CD4-positive, CD25-positive, alpha-beta regulatory T cell (primary cell): ENCODE results near the gene DPH1. TPM values are rescaled to one million over a fixed set of nuclear protein-coding genes. Genes with fewer than 3 reads are reported as not detected.

ENCODE experiments used
- ATAC-seq, 2 donors: fragments of 150-1000 bp; cut with Tn5 transposase; one replicate each; pipeline ENCODE4 v1.10.0; 2021; ENCODE audit warnings: low read depth in 2 of 2, moderate number of reproducible peaks in 2 of 2, moderate library complexity in 1 of 2
- DNase-seq, 3 donors: peaks; one replicate each; pipeline versions ENCODE4 v3.0.0 to v3.0.0-alpha.2; 2012 to 2022; ENCODE audit warnings: mixed read lengths in 1 of 3
- H3K27ac ChIP-seq: one replicate; pipeline ENCODE4 v1.7.0; 2013; ENCODE audit warnings: mild to moderate bottlenecking, low read length; ENCODE audit not compliant: insufficient read depth, poor library complexity, severe bottlenecking
- H3K27me3 ChIP-seq: one replicate; pipeline ENCODE4 v1.7.0; 2013; ENCODE audit warnings: low read length; ENCODE audit not compliant: control insufficient read depth, insufficient read depth
- H3K36me3 ChIP-seq: one replicate; pipeline ENCODE4 v1.7.0; 2013; ENCODE audit warnings: mild to moderate bottlenecking, low read length, moderate library complexity; ENCODE audit not compliant: control insufficient read depth, insufficient read depth
- H3K4me1 ChIP-seq: 2 replicates; pipeline ENCODE4 v1.7.0; 2013; ENCODE audit warnings: mild to moderate bottlenecking, low read length; ENCODE audit not compliant: insufficient read depth, control insufficient read depth, poor library complexity, severe bottlenecking
- H3K4me3 ChIP-seq: one replicate; pipeline ENCODE4 v1.7.0; 2013; ENCODE audit warnings: low read depth, mild to moderate bottlenecking, low read length, moderate library complexity
- H3K9me3 ChIP-seq, 2 experiments: 1 replicate in 1 of 2; 2 replicates in 1 of 2; pipeline ENCODE4 v1.7.0; 2013; ENCODE audit warnings: low read length in 2 of 2, mild to moderate bottlenecking in 1 of 2, moderate library complexity in 1 of 2; ENCODE audit not compliant: control insufficient read depth in 2 of 2
- H3K27ac Mint-ChIP-seq, 3 donors: one replicate each; pipeline ENCODE4 v1.8.0; 2020 to 2022; ENCODE audit warnings: mild to moderate bottlenecking in 3 of 3, mixed read lengths in 3 of 3, moderate library complexity in 2 of 3
- H3K27me3 Mint-ChIP-seq: one replicate; pipeline ENCODE4 v1.8.0; 2022; ENCODE audit warnings: mild to moderate bottlenecking, mixed read lengths
- H3K36me3 Mint-ChIP-seq: one replicate; pipeline ENCODE4 v1.8.0; 2020; ENCODE audit warnings: mixed read lengths
- H3K4me1 Mint-ChIP-seq, 4 donors: one replicate each; pipeline ENCODE4 v1.8.0; 2020 to 2022; ENCODE audit warnings: mixed read lengths in 4 of 4, mild to moderate bottlenecking in 1 of 4
- H3K4me3 Mint-ChIP-seq, 4 donors: one replicate each; pipeline ENCODE4 v1.8.0; 2020 to 2022; ENCODE audit warnings: mild to moderate bottlenecking in 4 of 4, mixed read lengths in 4 of 4, moderate library complexity in 3 of 4
- H3K9me3 Mint-ChIP-seq, 7 donors: one replicate each; pipeline ENCODE4 v1.8.0; 2020 to 2022; ENCODE audit warnings: mixed read lengths in 7 of 7, mild to moderate bottlenecking in 3 of 7, moderate library complexity in 2 of 7
- polyA plus RNA-seq, 4 donors: library from polyadenylated mRNA; unstranded; fragments of 300-500 nt; fragmentation: Illumina TruSeq; gene quantifications; one replicate each; pipeline ENCODE4 v1.2.3, GENCODE V29; 2021
- total RNA-seq: library from RNA; stranded (reverse); gene quantifications from one replicate; pipeline ENCODE4 v1.2.3, GENCODE V29; 2022

DPH1 gene
- total and polyA plus RNA-seq, 5 donors from 2014 or later = 32.4 to 70.0 (median 38.2) TPM

GRCh38 chr17:1992541-1992940 is 37.4 kb upstream of the DPH1 start:
- Histone ChIP-seq H3K27me3 (peaks cover 6% of the 10 kb centered on the region), H3K4me1 (no peaks in the 10 kb centered on the region), H3K36me3 (no peaks in the 10 kb centered on the region), H3K27ac (no peak overlapping the region), H3K9me3 (no peaks in the 10 kb centered on the region), H3K4me3 (no peak overlapping the region)
- Mint-ChIP-seq H3K9me3 (peaks cover 0 to 2% (median 0%) of the 10 kb centered on the region in 7 donors), H3K4me3 (no peak overlapping the region), H3K4me1 (no peaks in the 10 kb centered on the region), H3K36me3 (peaks cover 4% of the 10 kb centered on the region), H3K27me3 (peaks cover 43% of the 10 kb centered on the region), H3K27ac (peak overlapping the region in 1 of 3 donors; percentile 32)
- ATAC-seq = no peak
- no peak for DNase-seq

GRCh38 chr17:1994707-1995106 is 35.2 kb upstream of the DPH1 start:
- ATAC-seq (no peak), DNase-seq (no peak)
- Histone ChIP-seq H3K27me3 (peaks cover 7% of the 10 kb centered on the region), H3K4me1 (peaks cover 8% of the 10 kb centered on the region), H3K36me3 (no peaks in the 10 kb centered on the region), H3K27ac (no peak overlapping the region), H3K9me3 (no peaks in the 10 kb centered on the region), H3K4me3 (no peak overlapping the region)
- Mint-ChIP-seq H3K27me3 (peaks cover 54% of the 10 kb centered on the region), H3K36me3 (peaks cover 4% of the 10 kb centered on the region), H3K9me3 (peaks cover 0 to 2% (median 0%) of the 10 kb centered on the region in 7 donors), H3K4me3 (no peak overlapping the region), H3K4me1 (peaks cover 0 to 6% (median 0%) of the 10 kb centered on the region in 4 donors), H3K27ac (no peak overlapping the region)

DNA sequence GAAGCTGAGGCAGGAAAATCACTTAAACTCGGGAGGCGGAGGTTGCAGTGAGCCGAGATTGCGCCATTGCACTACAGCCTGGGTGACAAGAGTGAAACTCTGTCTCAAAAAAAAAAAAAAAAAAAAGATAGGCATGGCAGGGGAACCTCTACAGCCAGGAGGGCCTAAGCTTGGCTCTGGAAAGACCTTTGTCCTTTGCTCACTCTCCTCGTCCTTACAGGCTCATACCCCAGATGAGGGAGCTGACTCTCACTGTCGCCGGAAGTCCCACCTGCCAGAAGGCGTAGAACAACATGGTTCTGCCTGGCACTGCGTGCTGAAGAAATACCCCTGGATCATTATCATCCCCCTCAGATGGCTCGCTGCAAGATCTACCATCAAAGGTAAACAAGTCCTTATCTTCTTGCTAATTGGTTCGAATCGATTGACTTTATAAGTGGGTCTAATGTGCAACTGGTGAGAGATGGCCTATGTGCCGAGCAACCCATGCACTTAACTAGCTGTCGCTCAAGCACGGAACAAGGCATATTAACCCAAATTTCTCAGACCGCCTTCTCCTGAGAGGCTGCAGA is 34.5 kb upstream of the DPH1 start:
- Mint-ChIP-seq H3K27ac (no peak overlapping the region), H3K4me3 (no peak overlapping the region), H3K36me3 (peaks cover 4% of the 10 kb centered on the region), H3K4me1 (peaks cover 0 to 6% (median 0%) of the 10 kb centered on the region in 4 donors), H3K27me3 (peaks cover 59% of the 10 kb centered on the region), H3K9me3 (peaks cover 0 to 2% (median 0%) of the 10 kb centered on the region in 7 donors)
- no peak overlapping the region for H3K27ac ChIP-seq
- H3K9me3 ChIP-seq = no peaks in the 10 kb centered on the region
- peaks cover 7% of the 10 kb centered on the region for H3K27me3 ChIP-seq
- peaks cover 8% of the 10 kb centered on the region for H3K4me1 ChIP-seq
- H3K4me3 ChIP-seq = no peak overlapping the region
- H3K36me3 ChIP-seq = no peaks in the 10 kb centered on the region
- no peak for ATAC-seq
- DNase-seq = no peak

GRCh38 chr17:1995907-1996799 is 33.8 kb upstream of the DPH1 start:
- peaks cover 4% of the 10 kb centered on the region for H3K36me3 Mint-ChIP-seq
- Histone ChIP-seq H3K4me3 (no peak overlapping the region), H3K9me3 (no peaks in the 10 kb centered on the region), H3K4me1 (peaks cover 8% of the 10 kb centered on the region), H3K36me3 (no peaks in the 10 kb centered on the region), H3K27me3 (peaks cover 7% of the 10 kb centered on the region), H3K27ac (no peak overlapping the region)
- peaks cover 0 to 2% (median 0%) of the 10 kb centered on the region in 7 donors for H3K9me3 Mint-ChIP-seq
- peaks cover 0 to 6% (median 0%) of the 10 kb centered on the region in 4 donors for H3K4me1 Mint-ChIP-seq
- peaks cover 62% of the 10 kb centered on the region for H3K27me3 Mint-ChIP-seq
- no peak overlapping the region for H3K27ac Mint-ChIP-seq
- H3K4me3 Mint-ChIP-seq = no peak overlapping the region
- ATAC-seq (no peak), DNase-seq (no peak)

DNA sequence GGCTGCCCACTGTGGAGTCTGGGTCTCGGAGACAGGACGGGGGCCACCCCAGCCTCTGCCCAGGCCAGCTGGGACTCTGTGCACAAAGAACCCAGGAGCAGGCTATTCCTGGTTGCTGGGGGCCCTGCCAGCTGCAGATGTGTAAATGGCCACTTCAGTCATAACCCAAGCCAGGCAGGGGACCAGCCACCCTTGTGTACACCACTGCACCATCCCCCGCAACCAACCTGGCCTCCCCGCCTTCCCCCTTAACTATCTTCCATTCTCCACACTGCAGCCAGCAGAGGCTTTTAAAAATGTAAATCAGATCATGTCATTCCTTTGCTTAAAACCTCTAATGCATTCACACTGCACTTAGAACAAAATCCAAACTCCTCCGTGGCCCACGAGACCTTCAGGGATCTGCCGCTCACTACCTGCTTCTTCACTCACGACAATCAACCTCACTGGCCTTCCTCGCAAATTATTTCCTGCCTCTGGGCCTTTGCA is 33.1 kb upstream of the DPH1 start:
- H3K27me3 Mint-ChIP-seq = peaks cover 60% of the 10 kb centered on the region
- Histone ChIP-seq H3K27me3 (peaks cover 7% of the 10 kb centered on the region), H3K36me3 (no peaks in the 10 kb centered on the region), H3K4me1 (peaks cover 8% of the 10 kb centered on the region), H3K4me3 (no peak overlapping the region), H3K27ac (no peak overlapping the region), H3K9me3 (no peaks in the 10 kb centered on the region)
- peaks cover 0 to 6% (median 0%) of the 10 kb centered on the region in 4 donors for H3K4me1 Mint-ChIP-seq
- DNase-seq (no peak), ATAC-seq (no peak)
- H3K4me3 Mint-ChIP-seq = no peak overlapping the region
- no peak overlapping the region for H3K27ac Mint-ChIP-seq
- peaks cover 4% of the 10 kb centered on the region for H3K36me3 Mint-ChIP-seq
- H3K9me3 Mint-ChIP-seq = peaks cover 0 to 2% (median 0%) of the 10 kb centered on the region in 7 donors

- ATAC-seq = no peak
- H3K36me3 Mint-ChIP-seq = peaks cover 4% of the 10 kb centered on the region
- H3K27me3 ChIP-seq = peaks cover 7% of the 10 kb centered on the region
- H3K4me3 ChIP-seq = no peak overlapping the region
- peaks cover 8% of the 10 kb centered on the region for H3K4me1 ChIP-seq
- peaks cover 63% of the 10 kb centered on the region for H3K27me3 Mint-ChIP-seq
- H3K27ac Mint-ChIP-seq = no peak overlapping the region
- no peak overlapping the region for H3K27ac ChIP-seq
- H3K4me3 Mint-ChIP-seq = no peak overlapping the region
- no peaks in the 10 kb centered on the region for H3K9me3 ChIP-seq
- H3K36me3 ChIP-seq = no peaks in the 10 kb centered on the region
- H3K4me1 Mint-ChIP-seq = peaks cover 0 to 6% (median 0%) of the 10 kb centered on the region in 4 donors
- no peak for DNase-seq
- peaks cover 0 to 2% (median 0%) of the 10 kb centered on the region in 7 donors for H3K9me3 Mint-ChIP-seq
Observed at GRCh38 chr17:1997289-1997926, 32.5 kb upstream of the DPH1 start.

DNA sequence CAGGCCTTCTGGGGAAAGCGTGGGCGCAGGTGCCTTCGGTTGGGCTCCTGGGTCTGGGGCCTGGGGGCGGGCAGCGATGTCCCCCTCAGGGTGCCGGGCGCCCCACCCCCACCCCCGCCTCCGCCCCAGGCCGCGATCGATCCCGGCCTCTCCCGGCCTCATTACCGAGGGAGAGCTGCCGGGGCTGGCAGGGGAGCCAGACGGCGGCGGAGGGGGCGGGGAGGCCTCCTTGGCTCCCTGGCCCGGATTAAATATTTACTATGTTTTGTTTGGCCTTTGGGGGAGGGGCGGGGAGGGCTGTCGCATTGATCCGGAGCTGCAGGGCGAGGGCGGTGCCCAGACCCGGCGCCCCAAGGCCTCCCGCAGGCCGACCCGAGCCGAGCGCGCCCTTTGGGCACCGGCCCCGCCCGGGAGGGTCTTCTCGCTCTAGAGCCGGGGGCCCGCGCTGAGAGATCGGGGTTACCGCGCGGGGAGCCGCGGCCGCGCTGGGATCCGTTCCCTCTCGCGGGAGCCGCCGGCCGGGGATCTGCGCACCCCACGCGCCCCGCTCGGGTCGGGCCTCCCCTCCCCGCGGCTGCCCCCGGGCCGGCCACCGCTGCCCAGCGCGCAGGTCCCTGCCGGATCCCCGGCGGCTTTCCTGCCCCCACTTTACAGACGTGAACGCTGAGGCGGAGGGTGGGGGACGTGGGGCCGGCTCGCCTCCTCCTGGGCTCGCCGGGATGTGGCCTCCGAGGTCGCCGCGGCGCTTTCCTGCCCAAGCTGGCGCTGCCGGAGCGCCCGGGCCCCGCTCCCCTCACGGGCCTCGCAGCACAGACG is 31.8 kb upstream of the DPH1 start:
- Histone ChIP-seq H3K36me3 (no peaks in the 10 kb centered on the region), H3K27ac (no peak overlapping the region), H3K9me3 (no peaks in the 10 kb centered on the region), H3K27me3 (peaks cover 7% of the 10 kb centered on the region), H3K4me3 (no peak overlapping the region), H3K4me1 (peaks cover 8% of the 10 kb centered on the region)
- no peak for DNase-seq
- peaks cover 0 to 6% (median 0%) of the 10 kb centered on the region in 4 donors for H3K4me1 Mint-ChIP-seq
- H3K36me3 Mint-ChIP-seq = peaks cover 4% of the 10 kb centered on the region
- peaks cover 0 to 2% (median 0%) of the 10 kb centered on the region in 7 donors for H3K9me3 Mint-ChIP-seq
- no peak overlapping the region for H3K27ac Mint-ChIP-seq
- H3K4me3 Mint-ChIP-seq = no peak overlapping the region
- peaks cover 63% of the 10 kb centered on the region for H3K27me3 Mint-ChIP-seq
- no peak for ATAC-seq
